Upper lobe of left lung (tissue), 6 donors: ENCODE measurements around the gene HNMT. TPM values are rescaled to one million over a fixed set of nuclear protein-coding genes. Genes with fewer than 3 reads are reported as not detected.

Source experiments
- ATAC-seq, 2 donors: fragments of 200-7000 bp; cut with Tn5 transposase; one replicate each; pipeline ENCODE4 v1.9.1; 2022; ENCODE audit warnings: mild to moderate bottlenecking in 2 of 2, moderate library complexity in 2 of 2; ENCODE audit not compliant: low FRiP score in 2 of 2
- DNase-seq, 2 donors: peaks; one replicate each; pipeline ENCODE4 v3.0.0-alpha.2; 2019 to 2020
- H3K27ac ChIP-seq, 4 donors: fragments of 200-600 bp; sonication (generic); one replicate each; pipeline ENCODE4 v1.5.1; 2016 to 2019
- H3K27me3 ChIP-seq, 4 donors: fragments of 200-600 bp; sonication (generic); one replicate each; pipeline ENCODE4 v1.5.1; 2017 to 2019
- H3K36me3 ChIP-seq, 4 donors: fragments of 200-600 bp; sonication (generic); one replicate each; pipeline ENCODE4 v1.5.1; 2016 to 2019
- H3K4me1 ChIP-seq, 4 donors: fragments of 200-600 bp; sonication (generic); one replicate each; pipeline ENCODE4 v1.5.1; 2018 to 2019
- H3K4me3 ChIP-seq, 4 donors: fragments of 200-600 bp; sonication (generic); one replicate each; pipeline ENCODE4 v1.5.1; 2017 to 2019; ENCODE audit warnings: mild to moderate bottlenecking in 2 of 4, moderate library complexity in 1 of 4
- H3K9me3 ChIP-seq, 4 donors: fragments of 200-600 bp; sonication (generic); one replicate each; pipeline ENCODE4 v1.5.1; 2018 to 2019
- EP300 ChIP-seq, 4 donors: sonication (generic); formaldehyde crosslinking; IDR thresholded peaks; one replicate each; pipeline ENCODE4 v1.5.1; 2017; ENCODE audit warnings: antibody characterized with exemption in 4 of 4, control low read depth in 2 of 4
- POLR2A ChIP-seq, 4 donors: fragments of 450-650 bp; IDR thresholded peaks; one replicate each; pipeline ENCODE4 v1.5.1; 2016 to 2017; ENCODE audit warnings: antibody characterized with exemption in 4 of 4, mild to moderate bottlenecking in 2 of 4
- POLR2AphosphoS5 ChIP-seq, 2 donors: sonication (generic); formaldehyde crosslinking; IDR thresholded peaks; one replicate each; pipeline ENCODE4 v1.5.1; 2017; ENCODE audit warnings: antibody characterized with exemption in 2 of 2
- WGBS, 2 donors: methylation state at CpG; one replicate each; pipeline ENCODE4 v1.1.5; 2017 to 2018; 5-methylcytosine and 5-hydroxymethylcytosine counted together
- total RNA-seq, 6 donors: library from RNA; depleted of rRNA in 4 of 6; stranded (reverse); fragments of >200 nt in 4 of 6; gene quantifications; one replicate each; pipeline versions ENCODE4 v1.1.0 to v1.2.1, GENCODE V29; 2016 to 2021
- TF ChIP-seq, protein P1 (sequence below), 6 experiments: fragments of 450-650 bp in 4 of 6; fragments of 200-600 bp in 2 of 6; sonication (generic) in 2 of 6; IDR thresholded peaks; one replicate each; pipeline ENCODE4 v1.5.1; 2016 to 2019; ENCODE audit warnings: antibody characterized with exemption in 6 of 6
- donor health status: DM: no; HTN: no; CAD: no; lungs with moderate emphysema.
- donor health status: DM: no; HTN: yes; CAD: no; lungs with severe emphysema.

The HNMT gene
- total RNA-seq, 6 donors from 2014 or later, result 36.1 to 81.7 (median 67.5) TPM

DNA sequence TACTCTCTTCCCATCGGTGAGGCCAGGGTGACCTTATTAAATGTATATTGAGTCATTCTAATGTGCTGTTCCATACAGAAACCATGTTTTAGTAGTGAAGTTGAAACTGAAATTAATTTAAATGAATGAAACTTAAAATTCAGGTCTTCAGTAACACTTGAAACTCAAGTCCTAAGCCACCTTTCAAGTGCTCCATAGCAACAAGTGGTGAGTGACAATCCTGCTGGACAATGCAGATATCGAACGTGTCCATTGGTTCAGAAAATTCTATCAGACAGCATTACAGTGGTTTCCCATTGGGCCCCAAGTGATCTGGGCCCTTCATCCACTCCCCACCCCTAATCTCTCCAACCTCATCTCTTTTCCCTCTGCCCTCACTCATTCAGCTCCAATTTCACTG is 48.7 kb downstream of the HNMT start:
- TF ChIP-seq EP300 (IDR thresholded peaks at IDR 0.05), result no peak
- no peak for TF ChIP-seq POLR2AphosphoS5 (IDR thresholded peaks at IDR 0.05)
- TF ChIP-seq POLR2A (IDR thresholded peaks at IDR 0.05), result no peak
- TF ChIP-seq, protein P1, sequence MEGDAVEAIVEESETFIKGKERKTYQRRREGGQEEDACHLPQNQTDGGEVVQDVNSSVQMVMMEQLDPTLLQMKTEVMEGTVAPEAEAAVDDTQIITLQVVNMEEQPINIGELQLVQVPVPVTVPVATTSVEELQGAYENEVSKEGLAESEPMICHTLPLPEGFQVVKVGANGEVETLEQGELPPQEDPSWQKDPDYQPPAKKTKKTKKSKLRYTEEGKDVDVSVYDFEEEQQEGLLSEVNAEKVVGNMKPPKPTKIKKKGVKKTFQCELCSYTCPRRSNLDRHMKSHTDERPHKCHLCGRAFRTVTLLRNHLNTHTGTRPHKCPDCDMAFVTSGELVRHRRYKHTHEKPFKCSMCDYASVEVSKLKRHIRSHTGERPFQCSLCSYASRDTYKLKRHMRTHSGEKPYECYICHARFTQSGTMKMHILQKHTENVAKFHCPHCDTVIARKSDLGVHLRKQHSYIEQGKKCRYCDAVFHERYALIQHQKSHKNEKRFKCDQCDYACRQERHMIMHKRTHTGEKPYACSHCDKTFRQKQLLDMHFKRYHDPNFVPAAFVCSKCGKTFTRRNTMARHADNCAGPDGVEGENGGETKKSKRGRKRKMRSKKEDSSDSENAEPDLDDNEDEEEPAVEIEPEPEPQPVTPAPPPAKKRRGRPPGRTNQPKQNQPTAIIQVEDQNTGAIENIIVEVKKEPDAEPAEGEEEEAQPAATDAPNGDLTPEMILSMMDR (IDR thresholded peaks at IDR 0.05), result no peak
- H3K27me3 ChIP-seq, result no peaks in the 10 kb centered on the region
- 97% methylated on average over 3 of the region's 3 CpGs for WGBS, 2 donors
- no peaks in the 10 kb centered on the region for H3K36me3 ChIP-seq
- ATAC-seq (no peak), DNase-seq (no peak)
- no peak overlapping the region for H3K4me3 ChIP-seq
- H3K27ac ChIP-seq, result no peak overlapping the region
- no peaks in the 10 kb centered on the region for H3K9me3 ChIP-seq
- H3K4me1 ChIP-seq, result no peaks in the 10 kb centered on the region

DNA sequence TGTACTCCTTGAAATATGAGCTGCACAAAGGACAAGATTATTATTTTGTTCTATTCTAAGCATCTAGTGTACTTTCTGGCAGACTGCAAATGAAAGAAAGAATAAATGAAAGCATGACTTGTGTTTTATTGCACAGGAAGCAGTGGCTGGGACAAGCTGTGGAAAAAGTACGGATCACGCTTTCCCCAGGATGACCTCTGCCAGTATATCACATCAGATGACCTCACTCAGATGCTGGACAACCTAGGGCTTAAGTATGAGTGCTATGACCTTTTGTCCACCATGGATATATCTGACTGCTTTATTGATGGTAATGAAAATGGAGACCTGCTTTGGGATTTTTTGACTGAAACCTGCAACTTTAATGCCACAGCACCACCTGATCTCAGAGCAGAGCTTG is 49.4 kb downstream of the HNMT start:
- Histone ChIP-seq H3K27ac (no peak overlapping the region), H3K9me3 (no peaks in the 10 kb centered on the region), H3K36me3 (no peaks in the 10 kb centered on the region), H3K27me3 (no peaks in the 10 kb centered on the region), H3K4me3 (no peak overlapping the region), H3K4me1 (no peaks in the 10 kb centered on the region)
- DNase-seq (no peak), ATAC-seq (no peak)
- WGBS, 2 donors, result 77 to 89% methylated on average over 2 of the region's 2 CpGs
- no peak for TF ChIP-seq POLR2A (IDR thresholded peaks at IDR 0.05)
- TF ChIP-seq POLR2AphosphoS5 (IDR thresholded peaks at IDR 0.05), result no peak
- TF ChIP-seq, protein P1 (IDR thresholded peaks at IDR 0.05), result no peak
- no peak for TF ChIP-seq EP300 (IDR thresholded peaks at IDR 0.05)

DNA sequence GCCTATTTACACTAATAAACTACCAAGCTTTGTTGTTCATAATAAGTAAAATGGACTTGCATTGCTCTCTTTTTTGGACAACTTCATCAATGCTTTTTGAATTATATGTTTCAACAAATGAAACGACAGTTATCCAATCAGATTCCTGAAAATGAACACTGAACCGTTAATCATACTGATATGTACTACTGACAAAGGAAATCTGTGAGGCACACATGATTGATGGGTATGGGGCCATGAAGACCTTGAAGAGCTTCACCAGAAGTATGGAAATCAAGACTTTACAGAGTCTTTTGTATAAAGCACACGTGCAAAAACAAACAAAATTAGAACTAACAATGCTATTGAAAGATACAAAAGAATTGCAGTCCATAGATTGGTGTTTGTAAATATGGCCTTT is 51.2 kb downstream of the HNMT start:
- H3K27me3 ChIP-seq, result no peaks in the 10 kb centered on the region
- ATAC-seq (no peak), DNase-seq (no peak)
- no peak for TF ChIP-seq EP300 (IDR thresholded peaks at IDR 0.05)
- no peaks in the 10 kb centered on the region for H3K4me1 ChIP-seq
- no peak overlapping the region for H3K4me3 ChIP-seq
- H3K9me3 ChIP-seq, result no peaks in the 10 kb centered on the region
- H3K36me3 ChIP-seq, result no peaks in the 10 kb centered on the region
- H3K27ac ChIP-seq, result no peak overlapping the region
- WGBS, 2 donors, result 66 to 71% methylated on average over 3 of the region's 3 CpGs

DNA sequence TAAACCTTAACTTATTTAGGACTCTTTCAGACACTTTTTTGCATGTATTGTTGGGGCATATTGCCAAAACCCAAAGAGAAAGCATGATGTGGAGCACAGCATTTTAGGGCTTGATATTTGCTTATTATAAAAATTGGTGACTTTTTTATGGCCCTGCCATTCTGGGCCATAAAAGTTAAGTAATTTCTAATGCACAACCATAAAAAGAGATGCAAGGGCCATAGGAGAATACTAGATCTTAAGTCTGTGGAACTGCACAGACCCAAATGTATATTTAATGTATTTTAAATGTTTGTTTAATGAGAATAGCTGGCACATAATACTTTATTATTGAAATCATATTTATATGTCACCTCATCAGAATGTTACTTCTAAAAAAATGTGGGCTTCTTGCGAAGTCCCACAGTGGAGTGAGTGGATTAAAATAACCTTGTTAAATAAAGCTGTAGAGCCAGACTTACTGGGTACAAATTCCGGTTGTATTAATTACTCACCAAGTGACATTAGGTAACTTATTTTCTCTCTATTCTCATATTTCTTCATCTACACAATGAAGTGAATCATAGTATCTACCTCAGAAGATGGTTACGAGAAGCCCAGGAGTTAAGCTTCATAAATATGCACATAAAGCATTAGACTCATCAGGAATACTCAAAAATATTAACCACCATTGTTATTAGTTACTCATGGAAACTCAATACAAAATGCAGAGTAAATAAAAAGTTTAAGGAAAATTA is 52.2 kb downstream of the HNMT start:
- H3K27me3 ChIP-seq, result no peaks in the 10 kb centered on the region
- DNase-seq (no peak), ATAC-seq (no peak)
- WGBS, 2 donors, result 85 to 88% methylated on average over 3 of the region's 3 CpGs
- no peak overlapping the region for H3K4me3 ChIP-seq
- no peaks in the 10 kb centered on the region for H3K36me3 ChIP-seq
- no peak overlapping the region for H3K27ac ChIP-seq
- no peaks in the 10 kb centered on the region for H3K4me1 ChIP-seq
- TF ChIP-seq EP300 (IDR thresholded peaks at IDR 0.05) (no peak), POLR2AphosphoS5 (IDR thresholded peaks at IDR 0.05) (no peak), POLR2A (IDR thresholded peaks at IDR 0.05) (no peak)
- TF ChIP-seq, protein P1 (IDR thresholded peaks at IDR 0.05), result no peak
- no peaks in the 10 kb centered on the region for H3K9me3 ChIP-seq

DNA sequence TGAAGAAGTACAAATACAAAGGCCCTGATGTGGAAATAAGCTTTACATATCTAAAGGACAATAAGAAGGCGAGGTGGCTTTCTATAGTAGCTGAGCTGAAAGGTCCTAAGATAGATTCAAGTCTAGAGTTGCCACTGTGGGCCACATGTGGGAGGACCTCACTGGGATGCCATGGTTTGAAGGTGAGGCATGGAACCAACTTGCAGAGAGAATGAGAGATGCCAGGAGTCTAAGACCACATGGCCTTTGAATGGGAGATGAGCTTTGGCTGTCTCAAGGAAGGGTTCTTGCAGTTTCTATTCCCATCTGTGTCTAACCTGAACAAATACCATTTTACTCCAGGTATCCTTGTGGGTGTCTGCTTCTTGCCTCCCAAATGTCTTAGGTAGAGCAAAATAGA is 53.6 kb downstream of the HNMT start:
- H3K4me3 ChIP-seq, result no peak overlapping the region
- WGBS, 2 donors, result 77 to 86% methylated on average over 1 of the region's 1 CpG
- ATAC-seq, result no peak
- H3K4me1 ChIP-seq, result no peaks in the 10 kb centered on the region
- no peaks in the 10 kb centered on the region for H3K9me3 ChIP-seq
- DNase-seq, result no peak
- no peaks in the 10 kb centered on the region for H3K27me3 ChIP-seq
- H3K27ac ChIP-seq, result no peak overlapping the region
- TF ChIP-seq, protein P1 (IDR thresholded peaks at IDR 0.05), result no peak
- no peaks in the 10 kb centered on the region for H3K36me3 ChIP-seq
